Uterus (tissue), 2 donors: ENCODE measurements around the gene TNFSF9.

Source experiments
- CTCF ChIP-seq, 4 experiments: fragments of 200-600 bp in 2 of 4; fragments of 450-650 bp in 2 of 4; sonication (generic) in 2 of 4; IDR thresholded peaks; one replicate each; pipeline ENCODE4 v1.5.1; 2016 to 2019; ENCODE audit warnings: antibody characterized with exemption in 4 of 4, mild to moderate bottlenecking in 2 of 4, moderate library complexity in 1 of 4
- POLR2A ChIP-seq, 2 donors: fragments of 450-650 bp; IDR thresholded peaks; one replicate each; pipeline ENCODE4 v1.6.1; 2016; ENCODE audit warnings: antibody characterized with exemption in 2 of 2, mild to moderate bottlenecking in 1 of 2, moderate library complexity in 1 of 2

GRCh38 chr19:6514089-6514488, 16.7 kb upstream of the TNFSF9 start:
- no peak for TF ChIP-seq POLR2A (IDR thresholded peaks at IDR 0.05)
- no peak for TF ChIP-seq CTCF (IDR thresholded peaks at IDR 0.05)
